Measurements from ENCODE around the gene RNF169.

GRCh38 chr11:74744277-74744676, 4.4 kb upstream of the RNF169 start:
- TF ChIP-seq CTCF (IDR thresholded peaks at IDR 0.05) (no peak), EZH2 (IDR thresholded peaks at IDR 0.05; ENCODE audit: borderline replicate concordance, insufficient read depth, low read depth, low read length, poor library complexity, severe bottlenecking) (no peak)
